Measurements from ENCODE around the gene CT47A1. TPM values are rescaled to one million over a fixed set of nuclear protein-coding genes. Genes with fewer than 3 reads are reported as not detected.
"Not testable (repeated sequence)": the region's sequence is repeated elsewhere in the genome, so short reads cannot be mapped to it uniquely, and the experiment has no call there.

The CT47A1 gene
- polyA plus RNA-seq (2013, experiment 1 of 2), result not detected
- polyA plus RNA-seq (2013, experiment 2 of 2), result not detected

DNA sequence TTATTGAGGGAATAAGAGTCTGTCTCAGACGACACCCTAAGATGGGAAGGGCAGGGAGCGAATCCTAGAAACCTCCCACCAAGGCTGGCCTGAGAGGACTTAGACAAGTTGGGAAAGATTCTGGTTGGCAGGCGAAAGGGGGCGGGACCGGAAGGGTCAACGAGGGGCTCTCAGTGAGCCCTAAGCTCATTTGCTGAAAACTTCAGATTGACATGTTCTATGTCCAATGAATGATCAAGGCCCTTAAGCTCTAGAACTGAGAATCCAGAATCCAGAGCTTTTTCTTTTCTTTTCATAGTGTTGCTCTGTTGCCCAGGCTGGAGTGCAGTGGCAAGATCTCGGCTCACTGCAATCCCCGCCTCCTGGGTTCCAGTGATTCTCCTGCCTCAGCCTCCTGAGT is at the start of gene CT47A1:
Gene CT47A1, minus strand, starts transcription at position 101 of the 400 bp plus-strand sequence. CDS start 231 bp downstream, outside the sequence.
- not testable (repeated sequence) for DNase-seq; H3K9me3 ChIP-seq (ENCODE audit: control insufficient read depth, low read length); H2BK12ac ChIP-seq (ENCODE audit: low read length in 2 of 2); H2AK5ac ChIP-seq (ENCODE audit: low read length, severe bottlenecking); H2AFZ ChIP-seq (ENCODE audit: low read depth, low read length); H3K27ac ChIP-seq (ENCODE audit: low read length, poor library complexity, severe bottlenecking); H4K8ac ChIP-seq (ENCODE audit: low read length); H3K23ac ChIP-seq (ENCODE audit: low read length in 2 of 2); H2BK15ac ChIP-seq (ENCODE audit: low read depth, poor library complexity, severe bottlenecking); H3K4me2 ChIP-seq (ENCODE audit: low read length, poor library complexity, severe bottlenecking); H3K79me1 ChIP-seq (replicated peaks; ENCODE audit: low read length, poor library complexity, severe bottlenecking); H4K91ac ChIP-seq (ENCODE audit: low read length); H3K4me3 ChIP-seq (ENCODE audit: insufficient read depth in 1 of 2, low read depth in 1 of 2, low read length in 2 of 2); H2BK5ac ChIP-seq (ENCODE audit: low read depth, low read length, poor library complexity, severe bottlenecking); H3K9ac ChIP-seq (ENCODE audit: low read length); H3K4ac ChIP-seq (ENCODE audit: low read depth in 1 of 2, low read length in 2 of 2); H3K18ac ChIP-seq (ENCODE audit: low read depth in 1 of 2, low read length in 2 of 2); H3K27me3 ChIP-seq (ENCODE audit: control insufficient read depth in 1 of 2, insufficient read depth in 1 of 2, low read length in 2 of 2); H3K14ac ChIP-seq (ENCODE audit: low read length in 2 of 2); H3K36me3 ChIP-seq (ENCODE audit: control insufficient read depth in 1 of 2, insufficient read depth in 2 of 2, low read depth in 1 of 2, low read length in 2 of 2); H2BK120ac ChIP-seq (ENCODE audit: low read depth, low read length); H3K4me1 ChIP-seq (ENCODE audit: control insufficient read depth, insufficient read depth, low read depth, low read length)
- WGBS, result no CpG with 5 or more reads among the region's 8 CpGs

GRCh38 chrX:121032531-121032930 is 47.0 kb upstream of the CT47A1 start:
- Histone ChIP-seq H2BK12ac (ENCODE audit: low read length in 2 of 2) (no peak overlapping the region), H3K79me1 (replicated peaks; ENCODE audit: low read length, poor library complexity, severe bottlenecking) (no peaks in the 10 kb centered on the region), H3K4ac (ENCODE audit: low read depth in 1 of 2, low read length in 2 of 2) (no peak overlapping the region), H2AFZ (ENCODE audit: low read depth, low read length) (no peak overlapping the region), H3K4me1 (ENCODE audit: control insufficient read depth, insufficient read depth, low read depth, low read length) (no peaks in the 10 kb centered on the region), H2BK120ac (ENCODE audit: low read depth, low read length) (no peak overlapping the region), H3K36me3 (ENCODE audit: control insufficient read depth in 1 of 2, insufficient read depth in 2 of 2, low read depth in 1 of 2, low read length in 2 of 2) (no peaks in the 10 kb centered on the region), H3K9ac (ENCODE audit: low read length) (no peak overlapping the region), H3K27me3 (ENCODE audit: control insufficient read depth in 1 of 2, insufficient read depth in 1 of 2, low read length in 2 of 2) (no peaks in the 10 kb centered on the region), H3K4me2 (ENCODE audit: low read length, poor library complexity, severe bottlenecking) (no peak overlapping the region), H4K8ac (ENCODE audit: low read length) (no peak overlapping the region), H3K4me3 (ENCODE audit: insufficient read depth in 1 of 2, low read depth in 1 of 2, low read length in 2 of 2) (no peak overlapping the region), H3K27ac (ENCODE audit: low read length, poor library complexity, severe bottlenecking) (no peak overlapping the region), H3K18ac (ENCODE audit: low read depth in 1 of 2, low read length in 2 of 2) (no peak overlapping the region), H2AK5ac (ENCODE audit: low read length, severe bottlenecking) (no peak overlapping the region), H4K91ac (ENCODE audit: low read length) (no peak overlapping the region), H3K23ac (ENCODE audit: low read length in 2 of 2) (no peak overlapping the region), H3K9me3 (ENCODE audit: control insufficient read depth, low read length) (no peaks in the 10 kb centered on the region), H2BK5ac (ENCODE audit: low read depth, low read length, poor library complexity, severe bottlenecking) (no peak overlapping the region), H3K14ac (ENCODE audit: low read length in 2 of 2) (no peak overlapping the region), H2BK15ac (ENCODE audit: low read depth, poor library complexity, severe bottlenecking) (no peak overlapping the region)
- WGBS, result 0% methylated on average over 1 of the region's 2 CpGs
- no peak for DNase-seq

- Histone ChIP-seq H3K4me2 (ENCODE audit: low read length, poor library complexity, severe bottlenecking) (no peak overlapping the region), H3K4me1 (ENCODE audit: control insufficient read depth, insufficient read depth, low read depth, low read length) (no peaks in the 10 kb centered on the region), H3K14ac (ENCODE audit: low read length in 2 of 2) (no peak overlapping the region), H2BK12ac (ENCODE audit: low read length in 2 of 2) (no peak overlapping the region), H3K36me3 (ENCODE audit: control insufficient read depth in 1 of 2, insufficient read depth in 2 of 2, low read depth in 1 of 2, low read length in 2 of 2) (no peaks in the 10 kb centered on the region), H3K4ac (ENCODE audit: low read depth in 1 of 2, low read length in 2 of 2) (no peak overlapping the region), H2AK5ac (ENCODE audit: low read length, severe bottlenecking) (no peak overlapping the region), H2AFZ (ENCODE audit: low read depth, low read length) (no peak overlapping the region), H3K4me3 (ENCODE audit: insufficient read depth in 1 of 2, low read depth in 1 of 2, low read length in 2 of 2) (no peak overlapping the region), H3K23ac (ENCODE audit: low read length in 2 of 2) (no peak overlapping the region), H3K9ac (ENCODE audit: low read length) (no peak overlapping the region), H2BK120ac (ENCODE audit: low read depth, low read length) (no peak overlapping the region), H3K27me3 (ENCODE audit: control insufficient read depth in 1 of 2, insufficient read depth in 1 of 2, low read length in 2 of 2) (no peaks in the 10 kb centered on the region), H2BK15ac (ENCODE audit: low read depth, poor library complexity, severe bottlenecking) (no peak overlapping the region), H4K8ac (ENCODE audit: low read length) (no peak overlapping the region), H3K27ac (ENCODE audit: low read length, poor library complexity, severe bottlenecking) (no peak overlapping the region), H3K18ac (ENCODE audit: low read depth in 1 of 2, low read length in 2 of 2) (no peak overlapping the region), H3K79me1 (replicated peaks; ENCODE audit: low read length, poor library complexity, severe bottlenecking) (no peaks in the 10 kb centered on the region), H2BK5ac (ENCODE audit: low read depth, low read length, poor library complexity, severe bottlenecking) (no peak overlapping the region), H3K9me3 (ENCODE audit: control insufficient read depth, low read length) (no peaks in the 10 kb centered on the region), H4K91ac (ENCODE audit: low read length) (no peak overlapping the region)
- WGBS, result 91% methylated on average over 2 of the region's 4 CpGs
- DNase-seq, result no peak
These were observed 44.5 kb upstream of the CT47A1 start for GRCh38 chrX:121030083-121030482.

GRCh38 chrX:121028419-121028818 is 42.9 kb upstream of the CT47A1 start:
- no peaks in the 10 kb centered on the region for H3K4me1 ChIP-seq (ENCODE audit: control insufficient read depth, insufficient read depth, low read depth, low read length)
- no CpG with 5 or more reads among the region's 1 CpG for WGBS
- no peak overlapping the region for H3K14ac ChIP-seq (ENCODE audit: low read length in 2 of 2)
- H3K9me3 ChIP-seq (ENCODE audit: control insufficient read depth, low read length), result no peaks in the 10 kb centered on the region
- H3K23ac ChIP-seq (ENCODE audit: low read length in 2 of 2), result no peak overlapping the region
- H3K36me3 ChIP-seq (ENCODE audit: control insufficient read depth in 1 of 2, insufficient read depth in 2 of 2, low read depth in 1 of 2, low read length in 2 of 2), result no peaks in the 10 kb centered on the region
- H2BK12ac ChIP-seq (ENCODE audit: low read length in 2 of 2), result no peak overlapping the region
- no peak for DNase-seq
- H2AK5ac ChIP-seq (ENCODE audit: low read length, severe bottlenecking), result no peak overlapping the region
- no peak overlapping the region for H3K27ac ChIP-seq (ENCODE audit: low read length, poor library complexity, severe bottlenecking)
- no peak overlapping the region for H3K4me2 ChIP-seq (ENCODE audit: low read length, poor library complexity, severe bottlenecking)
- H2AFZ ChIP-seq (ENCODE audit: low read depth, low read length), result no peak overlapping the region
- H3K4me3 ChIP-seq (ENCODE audit: insufficient read depth in 1 of 2, low read depth in 1 of 2, low read length in 2 of 2), result no peak overlapping the region
- H2BK120ac ChIP-seq (ENCODE audit: low read depth, low read length), result no peak overlapping the region
- no peak overlapping the region for H3K4ac ChIP-seq (ENCODE audit: low read depth in 1 of 2, low read length in 2 of 2)
- H3K79me1 ChIP-seq (replicated peaks; ENCODE audit: low read length, poor library complexity, severe bottlenecking), result no peaks in the 10 kb centered on the region
- H4K8ac ChIP-seq (ENCODE audit: low read length), result no peak overlapping the region
- no peak overlapping the region for H2BK15ac ChIP-seq (ENCODE audit: low read depth, poor library complexity, severe bottlenecking)
- no peak overlapping the region for H2BK5ac ChIP-seq (ENCODE audit: low read depth, low read length, poor library complexity, severe bottlenecking)
- no peak overlapping the region for H3K9ac ChIP-seq (ENCODE audit: low read length)
- H4K91ac ChIP-seq (ENCODE audit: low read length), result no peak overlapping the region
- no peaks in the 10 kb centered on the region for H3K27me3 ChIP-seq (ENCODE audit: control insufficient read depth in 1 of 2, insufficient read depth in 1 of 2, low read length in 2 of 2)
- no peak overlapping the region for H3K18ac ChIP-seq (ENCODE audit: low read depth in 1 of 2, low read length in 2 of 2)

All from mesenchymal stem cell (in vitro differentiated cells and primary cell).